Activated T-helper 17 cell treated with anti-CD3 and anti-CD28 coated beads, Interleukin-2, amount 50 U/mL, for 72 hours (primary cell): ENCODE data around the gene NEK11. TPM values are rescaled to one million over a fixed set of nuclear protein-coding genes. Genes with fewer than 3 reads are reported as not detected.
"Not testable (repeated sequence)": the region's sequence is repeated elsewhere in the genome, so short reads cannot be mapped to it uniquely, and the experiment has no call there.

Experiments
- ATAC-seq: fragments of 150-1000 bp; cut with Tn5 transposase; replicated peaks from 2 replicates; pipeline ENCODE4 v1.10.0; 2021; ENCODE audit warnings: mild to moderate bottlenecking, moderate library complexity
- H3K27ac Mint-ChIP-seq: one replicate; pipeline ENCODE4 v1.8.0; 2022; ENCODE audit warnings: mixed read lengths
- H3K27me3 Mint-ChIP-seq: one replicate; pipeline ENCODE4 v1.8.0; 2022; ENCODE audit warnings: mixed read lengths
- H3K36me3 Mint-ChIP-seq: one replicate; pipeline ENCODE4 v1.8.0; 2022; ENCODE audit warnings: low read depth, mild to moderate bottlenecking, mixed read lengths
- H3K4me1 Mint-ChIP-seq: one replicate; pipeline ENCODE4 v1.8.0; 2022; ENCODE audit warnings: mixed read lengths
- H3K4me3 Mint-ChIP-seq: one replicate; pipeline ENCODE4 v1.8.0; 2022; ENCODE audit warnings: mild to moderate bottlenecking, mixed read lengths
- H3K9me3 Mint-ChIP-seq: one replicate; pipeline ENCODE4 v1.8.0; 2022; ENCODE audit warnings: mixed read lengths
- total RNA-seq, 2 donors: library from RNA; stranded (reverse); gene quantifications; one replicate each; pipeline ENCODE4 v1.2.3, GENCODE V29; 2022

The NEK11 gene
- total RNA-seq, 2 donors from 2014 or later = 3.1 to 3.2 TPM

GRCh38 chr3:131349454-131349853 is 322.8 kb downstream of the NEK11 start:
- H3K27me3 Mint-ChIP-seq = no peaks in the 10 kb centered on the region
- no peak overlapping the region for H3K27ac Mint-ChIP-seq
- H3K4me1 Mint-ChIP-seq = no peaks in the 10 kb centered on the region
- no peak overlapping the region for H3K4me3 Mint-ChIP-seq
- no peaks in the 10 kb centered on the region for H3K36me3 Mint-ChIP-seq
- no peaks in the 10 kb centered on the region for H3K9me3 Mint-ChIP-seq
- ATAC-seq = no peak

- H3K27ac Mint-ChIP-seq = no peak overlapping the region
- no peaks in the 10 kb centered on the region for H3K9me3 Mint-ChIP-seq
- H3K27me3 Mint-ChIP-seq = no peaks in the 10 kb centered on the region
- ATAC-seq = no peak
- no peaks in the 10 kb centered on the region for H3K4me1 Mint-ChIP-seq
- H3K36me3 Mint-ChIP-seq = no peaks in the 10 kb centered on the region
- no peak overlapping the region for H3K4me3 Mint-ChIP-seq
Observed at GRCh38 chr3:131349946-131350347, 323.3 kb downstream of the NEK11 start.

DNA sequence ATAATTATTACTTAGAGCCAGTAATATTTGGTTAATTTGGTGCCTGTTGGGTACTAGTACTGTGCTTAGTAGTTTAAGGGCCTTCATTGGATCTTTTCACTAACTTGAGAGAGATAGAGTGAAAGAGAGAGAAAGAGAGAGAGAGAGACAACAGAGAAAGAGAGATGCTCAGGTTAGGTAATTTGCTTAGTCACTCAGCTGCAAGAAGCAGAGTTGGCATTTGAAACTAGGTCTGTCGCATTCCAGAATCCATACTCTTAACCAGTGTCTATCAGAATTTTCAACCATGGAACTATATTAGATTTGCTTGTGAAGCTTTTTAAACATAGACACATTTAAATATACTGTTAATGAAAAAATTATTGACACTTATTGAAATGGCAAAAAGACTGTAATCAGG is 323.8 kb downstream of the NEK11 start:
- no peaks in the 10 kb centered on the region for H3K9me3 Mint-ChIP-seq
- no peak overlapping the region for H3K4me3 Mint-ChIP-seq
- H3K4me1 Mint-ChIP-seq = no peaks in the 10 kb centered on the region
- no peaks in the 10 kb centered on the region for H3K36me3 Mint-ChIP-seq
- no peaks in the 10 kb centered on the region for H3K27me3 Mint-ChIP-seq
- ATAC-seq = no peak
- no peak overlapping the region for H3K27ac Mint-ChIP-seq

DNA sequence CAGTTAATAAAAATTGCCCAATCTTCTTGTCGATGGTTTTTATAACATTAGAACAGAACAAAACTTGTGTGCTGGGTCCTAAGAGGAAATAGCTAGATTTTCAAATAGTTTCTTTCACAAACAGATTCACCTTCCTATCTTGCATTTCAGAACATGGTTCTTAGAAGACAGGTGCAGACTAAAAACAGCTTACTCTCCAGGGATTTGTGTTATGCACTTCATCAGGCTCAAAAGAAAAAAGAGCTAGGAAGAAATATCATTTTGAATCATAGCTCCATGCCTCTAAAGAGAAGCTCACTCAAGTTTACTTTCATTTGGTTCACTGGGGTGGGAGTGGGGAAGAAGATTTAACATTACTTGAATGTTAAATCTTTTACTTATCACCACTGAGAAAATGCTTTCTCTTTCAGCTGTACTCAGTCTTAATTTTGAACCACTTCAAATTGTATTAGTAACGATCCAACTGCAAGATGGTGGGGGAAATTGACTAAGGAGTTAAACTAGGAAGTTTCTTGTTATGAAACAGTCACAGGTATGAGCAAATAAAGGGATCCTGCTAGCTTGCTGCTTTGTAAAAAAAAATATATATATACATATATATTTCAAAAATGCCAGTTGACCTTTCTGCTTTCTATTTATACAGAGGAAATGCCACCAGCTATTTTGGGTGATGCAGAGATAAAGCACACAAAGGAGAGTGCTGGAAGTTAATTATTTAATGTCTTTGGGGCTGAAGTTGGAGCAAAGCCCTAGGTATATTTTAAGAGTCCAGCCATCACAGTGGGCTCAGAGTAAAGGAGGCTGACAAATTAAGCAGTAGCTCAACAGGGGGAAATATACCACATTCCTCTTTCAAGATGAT is 326.6 kb downstream of the NEK11 start:
- ATAC-seq = no peak

GRCh38 chr3:131353986-131354385 is 327.3 kb downstream of the NEK11 start:
- Mint-ChIP-seq H3K9me3 (no peaks in the 10 kb centered on the region), H3K27ac (no peak overlapping the region)

More for the DNA sequence above, 326.6 kb downstream of the NEK11 start:
- Mint-ChIP-seq H3K27me3 (no peaks in the 10 kb centered on the region), H3K4me1 (no peaks in the 10 kb centered on the region), H3K36me3 (no peaks in the 10 kb centered on the region), H3K4me3 (no peak overlapping the region), H3K9me3 (no peaks in the 10 kb centered on the region), H3K27ac (no peak overlapping the region)

DNA sequence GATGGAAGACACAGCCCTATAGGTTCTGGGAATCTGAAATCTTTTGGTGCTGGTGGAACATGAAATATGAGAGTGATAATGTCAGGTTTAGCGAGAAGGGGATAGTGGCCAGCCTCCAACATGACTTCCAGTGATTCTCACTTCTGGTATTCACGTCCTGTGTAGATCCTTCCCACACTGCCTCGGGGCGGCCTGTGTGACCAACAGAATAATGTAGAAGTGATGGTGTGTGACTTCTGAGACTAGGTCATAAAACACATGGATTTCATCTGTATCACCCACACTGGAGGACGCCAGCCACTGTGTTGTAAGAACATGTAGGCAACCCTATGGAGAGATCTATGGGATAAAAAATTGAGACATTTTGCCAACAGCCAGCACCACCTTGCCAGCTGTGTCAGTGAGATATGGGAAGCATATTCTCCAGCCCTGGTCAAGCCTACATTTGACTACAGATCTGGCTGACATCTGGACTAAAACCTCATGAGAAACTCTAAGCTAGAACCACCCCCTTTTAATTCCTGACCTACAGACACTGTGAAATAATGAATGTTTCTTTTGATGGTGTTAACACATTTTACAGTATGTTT is 329.4 kb downstream of the NEK11 start:
- H3K9me3 Mint-ChIP-seq = no peaks in the 10 kb centered on the region
- ATAC-seq = no peak
- no peaks in the 10 kb centered on the region for H3K4me1 Mint-ChIP-seq
- H3K36me3 Mint-ChIP-seq = no peaks in the 10 kb centered on the region
- H3K4me3 Mint-ChIP-seq = no peak overlapping the region
- peaks cover 11% of the 10 kb centered on the region for H3K27me3 Mint-ChIP-seq
- no peak overlapping the region for H3K27ac Mint-ChIP-seq

More at GRCh38 chr3:131353986-131354385, 327.3 kb downstream of the NEK11 start:
- no peak for ATAC-seq
- no peaks in the 10 kb centered on the region for H3K36me3 Mint-ChIP-seq
- no peaks in the 10 kb centered on the region for H3K27me3 Mint-ChIP-seq
- H3K4me3 Mint-ChIP-seq = no peak overlapping the region
- H3K4me1 Mint-ChIP-seq = no peaks in the 10 kb centered on the region

DNA sequence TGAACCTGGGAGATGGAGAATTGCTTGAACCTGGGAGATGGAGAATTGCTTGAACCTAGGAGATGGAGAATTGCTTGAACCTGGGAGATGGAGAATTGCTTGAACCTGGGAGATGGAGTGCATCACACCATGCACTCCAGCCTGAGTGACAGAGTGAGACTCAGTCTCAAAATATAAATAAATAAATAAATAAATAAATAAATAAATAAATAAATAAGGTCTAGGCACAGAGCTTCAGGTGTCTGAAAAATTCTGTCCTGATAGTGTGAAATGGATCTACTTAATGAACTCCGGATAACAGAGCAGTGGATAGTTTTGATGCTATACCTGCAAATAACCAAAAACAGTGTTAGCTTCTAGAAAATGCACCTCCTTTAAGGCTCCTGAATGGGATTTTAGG is 330.6 kb downstream of the NEK11 start:
- no peak for ATAC-seq
- Mint-ChIP-seq H3K4me1 (peaks cover 2% of the 10 kb centered on the region), H3K4me3 (no peak overlapping the region), H3K27me3 (peaks cover 18% of the 10 kb centered on the region), H3K36me3 (no peaks in the 10 kb centered on the region), H3K27ac (no peak overlapping the region), H3K9me3 (no peaks in the 10 kb centered on the region)

DNA sequence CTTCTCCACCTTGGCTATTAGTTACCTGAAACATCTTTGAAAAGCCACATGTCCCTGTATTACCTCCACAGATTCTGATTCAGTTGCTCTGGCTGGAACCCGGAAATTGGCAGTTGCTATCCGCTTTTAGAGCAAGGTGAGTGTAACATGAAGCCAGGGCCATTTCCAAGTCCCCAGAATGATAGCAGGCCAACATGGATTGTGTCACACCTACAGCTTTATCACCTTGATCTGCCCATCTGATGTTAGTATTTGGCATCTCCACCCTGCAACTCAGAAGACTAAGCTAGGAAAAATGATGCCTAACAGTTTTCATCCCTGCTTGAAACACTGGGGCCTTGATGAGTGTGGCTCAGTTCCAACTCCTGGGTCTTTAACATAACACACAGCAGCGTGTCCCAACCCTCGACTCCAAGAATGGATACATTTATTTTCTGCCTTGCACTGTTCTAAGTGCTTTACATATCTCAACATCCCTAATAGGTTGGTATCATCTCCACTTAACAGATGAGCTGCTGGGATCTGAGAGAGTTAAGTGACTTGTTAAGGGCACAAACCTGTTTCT is 333.6 kb downstream of the NEK11 start:
- Mint-ChIP-seq H3K27ac (no peak overlapping the region), H3K4me1 (peaks cover 5% of the 10 kb centered on the region), H3K27me3 (peaks cover 28% of the 10 kb centered on the region), H3K9me3 (no peaks in the 10 kb centered on the region), H3K4me3 (no peak overlapping the region), H3K36me3 (no peaks in the 10 kb centered on the region)
- no peak for ATAC-seq

DNA sequence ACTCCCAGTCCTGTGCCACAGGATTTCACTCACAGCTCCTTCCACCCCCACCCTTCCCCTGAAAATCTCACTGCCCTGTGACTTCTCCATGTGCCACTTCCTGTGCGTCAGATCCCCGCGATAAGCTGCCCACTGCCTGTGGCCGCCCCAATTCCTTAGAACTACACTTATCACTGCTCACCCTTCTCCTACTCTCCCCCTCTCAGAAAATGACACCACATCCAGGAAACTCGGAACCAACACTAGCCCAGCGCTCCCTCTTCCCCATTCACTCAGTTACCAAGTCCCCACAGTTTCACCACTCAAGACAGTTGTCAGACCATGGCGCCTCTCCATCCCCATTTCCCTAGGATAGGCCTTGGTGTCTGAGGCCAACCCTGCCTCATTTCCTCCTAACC is 334.4 kb downstream of the NEK11 start:
- not testable (repeated sequence) for H3K27ac Mint-ChIP-seq, H3K4me1 Mint-ChIP-seq, H3K9me3 Mint-ChIP-seq, H3K36me3 Mint-ChIP-seq
- H3K27me3 Mint-ChIP-seq = peaks cover 33% of the 10 kb centered on the region
- peak overlapping the region; percentile 75 for H3K4me3 Mint-ChIP-seq
- peak; percentile 27 for ATAC-seq

DNA sequence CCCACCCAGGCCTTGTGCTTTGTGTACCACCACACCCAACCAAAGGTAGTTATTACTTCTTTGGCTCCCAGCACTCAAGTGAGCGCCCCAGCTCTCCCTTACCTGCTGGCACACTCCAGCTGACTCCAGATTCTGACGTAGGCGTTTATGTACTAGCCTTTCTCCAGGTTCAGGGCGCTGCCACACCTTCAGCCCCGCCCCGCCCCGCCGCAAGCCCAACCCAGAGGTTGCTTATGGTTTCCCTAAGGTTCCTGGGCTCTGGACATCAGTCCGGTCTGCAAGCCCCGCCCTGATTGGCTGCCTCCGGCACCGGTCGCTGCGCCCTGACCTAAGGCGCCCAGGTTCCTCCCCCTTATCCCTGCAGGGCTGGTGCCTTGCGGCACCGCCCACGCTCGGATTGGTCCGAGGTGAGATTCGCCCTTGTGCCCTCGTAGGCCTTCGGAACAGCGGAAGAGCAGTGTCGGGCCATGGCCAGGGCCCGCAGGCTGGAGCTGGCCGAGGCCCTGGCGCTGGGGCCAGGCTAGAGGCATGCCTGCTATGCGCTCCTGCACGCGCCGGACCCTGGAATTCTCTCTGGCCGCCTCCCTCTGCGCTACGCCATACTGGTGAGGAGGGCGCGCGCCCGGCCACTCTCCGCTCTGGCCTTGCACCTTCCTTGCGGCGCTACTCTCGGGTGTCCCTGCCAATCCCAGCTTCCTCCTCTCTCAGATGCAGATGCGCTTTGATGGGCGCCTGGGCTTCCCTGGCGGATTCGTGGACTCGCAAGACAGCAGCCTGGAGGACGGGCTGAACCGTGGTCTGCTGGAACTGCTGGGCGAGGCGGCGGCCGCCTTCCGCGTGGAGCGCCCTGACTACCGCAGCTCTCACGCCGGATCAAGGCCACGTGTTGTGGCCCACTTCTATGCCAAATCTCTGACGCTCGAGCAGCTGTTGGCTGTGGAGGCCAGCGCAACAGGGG is 335.1 kb downstream of the NEK11 start:
- H3K27ac Mint-ChIP-seq = no peak overlapping the region
- peaks cover 33% of the 10 kb centered on the region for H3K27me3 Mint-ChIP-seq
- peak overlapping the region; percentile 75 for H3K4me3 Mint-ChIP-seq
- H3K9me3 Mint-ChIP-seq = no peaks in the 10 kb centered on the region
- ATAC-seq = peak; percentile 86
- H3K4me1 Mint-ChIP-seq = peaks cover 5% of the 10 kb centered on the region
- H3K36me3 Mint-ChIP-seq = no peaks in the 10 kb centered on the region

GRCh38 chr3:131363275-131363674 is 336.6 kb downstream of the NEK11 start:
- Mint-ChIP-seq H3K4me1 (peaks cover 5% of the 10 kb centered on the region), H3K4me3 (no peak overlapping the region), H3K27me3 (peaks cover 33% of the 10 kb centered on the region), H3K36me3 (no peaks in the 10 kb centered on the region), H3K9me3 (no peaks in the 10 kb centered on the region), H3K27ac (no peak overlapping the region)
- no peak for ATAC-seq

- Mint-ChIP-seq H3K4me3 (no peak overlapping the region), H3K27me3 (no peaks in the 10 kb centered on the region), H3K9me3 (no peaks in the 10 kb centered on the region), H3K27ac (peak overlapping the region; percentile 20), H3K4me1 (no peaks in the 10 kb centered on the region), H3K36me3 (no peaks in the 10 kb centered on the region)
- ATAC-seq = no peak
Observed at GRCh38 chr3:131370935-131371687, 344.4 kb downstream of the NEK11 start.

GRCh38 chr3:131371688-131372066 is 345.0 kb downstream of the NEK11 start:
- Mint-ChIP-seq H3K36me3 (no peaks in the 10 kb centered on the region), H3K27me3 (no peaks in the 10 kb centered on the region), H3K4me3 (no peak overlapping the region), H3K4me1 (no peaks in the 10 kb centered on the region), H3K27ac (peak overlapping the region; percentile 20), H3K9me3 (no peaks in the 10 kb centered on the region)
- ATAC-seq = no peak

- H3K36me3 Mint-ChIP-seq = no peaks in the 10 kb centered on the region
- no peak overlapping the region for H3K27ac Mint-ChIP-seq
- H3K9me3 Mint-ChIP-seq = no peaks in the 10 kb centered on the region
- H3K4me3 Mint-ChIP-seq = no peak overlapping the region
- no peak for ATAC-seq
- H3K4me1 Mint-ChIP-seq = no peaks in the 10 kb centered on the region
- H3K27me3 Mint-ChIP-seq = no peaks in the 10 kb centered on the region
Observed at GRCh38 chr3:131374741-131375140, 348.1 kb downstream of the NEK11 start.
